OCI-M1 (cell line): ENCODE data around the gene PRB2.
"Not testable (repeated sequence)": the region's sequence is repeated elsewhere in the genome, so short reads cannot be mapped to it uniquely, and the experiment has no call there.

Experiments
- DNase-seq: peaks from one replicate; lab custom pipeline; 2025; lab: John Stamatoyannopoulos, UW

Gene PRB2

DNA sequence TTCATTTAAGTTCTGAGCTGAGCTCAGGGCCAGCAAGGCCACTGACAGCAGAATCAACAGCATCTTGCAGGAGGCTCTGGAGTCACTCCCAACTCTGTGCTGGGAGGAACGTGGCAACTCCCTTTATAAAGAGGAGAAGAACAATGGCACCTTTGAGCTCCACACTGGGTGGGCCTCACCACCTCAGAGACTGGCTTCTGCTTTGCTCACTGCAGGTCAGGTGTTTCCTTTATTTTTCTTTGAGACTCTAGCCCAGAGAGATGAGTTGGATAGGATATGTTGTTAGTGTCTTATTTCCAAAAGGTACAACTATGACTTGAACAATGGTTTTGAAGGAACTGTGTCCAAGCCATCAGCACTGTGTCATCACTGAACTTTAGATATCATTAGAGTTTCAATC lies at the start of gene PRB2:
Gene PRB2 (minus strand): TSS at position 101 of the 400 bp plus-strand sequence. CDS start 38 bp downstream, at position 63.
- DNase-seq, result not testable (repeated sequence)

DNA sequence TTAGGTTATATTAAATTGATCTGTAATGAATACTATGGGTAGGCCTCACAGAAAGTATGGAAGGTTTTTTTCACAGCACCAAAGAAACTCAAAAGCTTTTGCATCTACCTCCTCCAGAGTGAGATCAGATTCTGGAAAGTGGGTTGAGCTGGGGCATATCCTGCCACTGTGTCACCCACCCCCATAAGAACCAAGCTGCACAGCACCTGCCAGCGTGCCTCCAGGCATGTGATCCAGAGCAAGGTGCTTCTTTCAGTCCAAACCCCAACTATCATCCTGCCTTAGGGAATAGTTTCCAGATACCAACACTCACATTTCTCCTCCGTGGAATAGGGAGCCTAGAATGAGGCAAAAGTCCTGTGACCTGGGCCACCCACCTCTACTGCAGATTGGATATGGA lies 42.6 kb upstream of the PRB2 start:
- no peak for DNase-seq

DNA sequence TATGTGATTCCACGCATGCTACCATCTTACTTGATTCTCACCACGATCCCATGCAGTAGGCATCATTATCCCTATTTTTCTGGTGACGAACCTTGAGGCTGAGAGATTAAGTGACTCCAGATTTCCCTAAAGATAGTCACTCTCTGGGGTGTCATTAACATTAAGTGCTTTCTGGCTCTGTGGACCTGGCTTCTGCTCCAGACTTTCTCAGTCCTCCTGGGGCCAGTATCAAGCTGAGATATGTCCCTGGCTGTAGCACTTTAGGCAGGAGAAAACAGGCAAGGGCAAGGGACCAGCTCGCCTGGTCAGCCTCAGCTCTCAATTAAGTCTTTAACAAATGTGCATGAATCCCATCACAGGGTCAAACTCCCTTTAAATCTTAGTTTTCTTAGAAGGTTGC lies 38.3 kb upstream of the PRB2 start:
- DNase-seq, result no peak

DNA sequence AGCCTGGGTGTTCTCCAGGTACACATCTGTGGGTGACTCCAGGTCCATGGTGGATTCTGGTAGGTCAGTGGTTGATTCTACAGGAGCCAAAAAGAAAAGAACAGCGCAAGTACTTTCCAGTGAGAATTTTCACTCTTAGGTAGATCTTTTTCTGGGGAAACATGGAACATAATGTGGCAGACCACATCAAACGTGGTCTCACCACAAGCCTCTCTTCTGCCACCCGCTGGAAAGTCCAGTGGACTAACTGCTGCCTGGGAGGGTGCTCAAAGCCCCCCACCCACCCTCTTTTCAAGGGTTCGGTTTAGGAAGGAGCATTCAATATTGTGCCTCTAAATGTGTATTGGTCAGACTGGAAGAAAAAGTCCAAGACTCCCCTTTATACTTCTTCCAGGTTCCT lies 36.1 kb upstream of the PRB2 start:
- no peak for DNase-seq

DNA sequence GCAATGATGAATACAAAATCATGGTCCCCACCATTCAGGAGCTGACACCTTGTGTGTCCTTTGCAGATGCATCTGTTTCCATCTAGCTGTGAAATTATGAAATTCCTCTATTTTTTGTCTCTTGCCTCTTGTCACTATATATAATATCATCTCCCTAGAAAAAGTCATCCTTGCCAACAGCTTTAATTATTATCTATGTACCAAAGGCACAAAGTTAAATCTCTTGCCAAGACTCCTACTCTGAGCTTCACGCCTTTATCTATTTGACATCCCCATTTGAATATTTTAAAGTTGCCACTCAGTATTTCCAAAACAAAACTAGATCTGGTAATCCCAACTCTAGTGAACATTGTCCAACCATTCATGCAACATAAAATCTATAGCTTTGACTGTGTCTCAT lies 32.0 kb upstream of the PRB2 start:
- DNase-seq, result no peak

DNA sequence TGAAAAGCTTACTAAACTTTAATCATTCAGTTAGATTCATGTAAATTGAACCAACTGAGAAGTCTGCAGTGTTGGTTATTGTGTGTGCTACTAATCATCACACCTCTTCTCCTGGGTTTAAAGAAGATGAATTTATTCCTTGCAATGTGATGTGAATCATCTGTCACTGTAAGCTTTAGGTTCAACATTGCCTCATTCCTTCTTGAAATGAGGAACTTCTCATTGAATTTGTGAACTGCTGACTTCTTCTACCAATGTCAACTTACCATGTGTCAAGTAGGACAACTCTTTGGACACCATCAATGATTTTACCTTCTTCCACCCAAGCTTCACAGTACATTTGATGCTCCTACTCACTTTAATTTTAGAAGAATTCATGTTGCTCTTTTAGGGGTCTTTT lies 17.4 kb upstream of the PRB2 start:
- no peak for DNase-seq

DNA sequence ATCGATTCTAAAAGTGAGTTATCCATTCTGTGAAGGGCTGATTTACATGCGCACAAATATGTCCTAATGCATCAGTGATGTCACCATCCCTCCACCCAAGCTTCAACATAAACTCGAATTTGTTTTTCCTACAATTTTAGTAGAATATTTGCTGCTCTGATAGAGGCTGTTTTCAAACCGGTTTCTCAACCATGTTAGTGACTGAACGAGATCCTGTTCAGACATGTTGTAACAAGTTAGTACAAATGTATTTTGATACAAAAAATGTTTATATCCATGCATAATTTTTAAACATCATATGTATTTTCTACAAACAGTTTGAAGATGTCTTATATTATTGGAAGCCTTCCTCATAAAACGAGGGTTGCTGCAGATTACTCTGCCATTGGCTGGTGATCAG lies 12.7 kb upstream of the PRB2 start:
- no peak for DNase-seq

DNA sequence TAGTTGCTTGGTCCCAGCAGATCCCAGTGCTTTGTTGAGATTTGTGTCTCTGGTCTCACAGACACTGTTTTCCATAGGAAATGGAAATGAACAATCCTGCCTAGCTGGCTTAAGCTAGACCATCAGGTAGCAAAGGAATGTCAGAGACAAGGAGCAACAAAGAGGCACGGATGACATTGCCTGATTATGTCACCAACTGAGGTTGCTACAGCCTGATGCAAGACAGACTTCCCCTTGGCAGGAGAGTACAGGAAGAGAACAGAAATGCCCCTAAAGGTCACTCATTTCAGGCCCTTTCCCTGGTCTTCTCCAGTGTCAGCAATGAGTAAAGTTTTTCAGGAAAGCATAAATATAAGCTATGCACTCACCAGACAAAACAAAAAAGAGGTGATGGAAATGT lies 2.0 kb upstream of the PRB2 start:
- DNase-seq, result no peak

DNA sequence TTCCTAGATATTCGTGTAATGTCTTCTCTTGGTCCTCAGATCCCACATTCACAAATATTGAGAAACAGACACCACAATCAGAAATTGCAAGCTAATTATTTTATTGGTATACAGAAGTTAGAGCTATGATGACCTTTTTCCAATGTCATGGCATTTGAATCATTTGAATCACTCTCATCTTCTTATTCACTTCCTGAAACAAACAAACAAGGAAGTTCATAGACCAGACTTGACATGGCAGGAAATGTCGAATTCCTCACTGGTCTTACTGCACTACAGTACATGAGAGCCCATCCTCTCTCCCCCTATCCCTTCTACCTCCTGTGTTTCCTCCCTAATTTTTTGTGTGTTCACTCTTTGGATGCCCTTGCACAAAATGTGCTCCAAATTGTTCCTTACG lies 3.9 kb downstream of the PRB2 start:
- not testable (repeated sequence) for DNase-seq

DNA sequence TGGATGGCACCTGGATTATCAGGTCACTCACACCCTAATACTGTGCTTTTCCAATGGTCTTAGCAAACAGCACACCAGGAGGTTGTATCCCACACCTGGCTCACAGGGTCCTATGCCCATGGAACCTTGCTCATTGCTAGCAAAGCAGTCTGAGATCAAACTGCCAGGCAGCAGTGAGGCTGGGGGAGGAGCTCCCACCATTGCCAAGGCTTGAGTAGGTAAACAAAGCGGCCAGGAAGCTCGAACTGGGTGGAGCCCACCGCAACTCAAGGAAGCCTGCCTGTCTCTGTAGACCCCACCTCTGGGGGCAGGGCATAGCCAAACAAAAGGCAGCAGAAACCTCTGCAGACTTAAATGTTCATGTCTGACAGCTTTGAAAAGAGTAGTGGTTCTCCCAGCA lies 17.9 kb downstream of the PRB2 start:
- not testable (repeated sequence) for DNase-seq

DNA sequence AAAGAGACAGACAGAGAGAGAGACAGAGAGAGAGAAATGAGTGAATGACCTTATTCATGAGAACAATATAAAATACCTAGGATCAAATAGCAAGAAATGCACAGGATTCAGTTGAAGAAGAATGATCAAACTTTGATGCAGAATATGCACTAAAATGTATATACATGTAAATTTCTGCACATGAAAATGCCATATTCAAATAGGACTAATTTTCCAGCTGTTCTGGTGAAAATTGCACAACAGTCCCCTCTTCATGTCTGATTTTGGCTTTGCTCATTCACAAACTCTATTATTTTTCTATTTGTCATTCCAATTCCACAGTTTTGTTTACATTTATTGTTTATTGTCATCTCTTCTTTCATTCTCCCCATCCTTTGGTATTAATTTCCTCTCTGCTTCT lies 34.2 kb downstream of the PRB2 start:
- no peak for DNase-seq

DNA sequence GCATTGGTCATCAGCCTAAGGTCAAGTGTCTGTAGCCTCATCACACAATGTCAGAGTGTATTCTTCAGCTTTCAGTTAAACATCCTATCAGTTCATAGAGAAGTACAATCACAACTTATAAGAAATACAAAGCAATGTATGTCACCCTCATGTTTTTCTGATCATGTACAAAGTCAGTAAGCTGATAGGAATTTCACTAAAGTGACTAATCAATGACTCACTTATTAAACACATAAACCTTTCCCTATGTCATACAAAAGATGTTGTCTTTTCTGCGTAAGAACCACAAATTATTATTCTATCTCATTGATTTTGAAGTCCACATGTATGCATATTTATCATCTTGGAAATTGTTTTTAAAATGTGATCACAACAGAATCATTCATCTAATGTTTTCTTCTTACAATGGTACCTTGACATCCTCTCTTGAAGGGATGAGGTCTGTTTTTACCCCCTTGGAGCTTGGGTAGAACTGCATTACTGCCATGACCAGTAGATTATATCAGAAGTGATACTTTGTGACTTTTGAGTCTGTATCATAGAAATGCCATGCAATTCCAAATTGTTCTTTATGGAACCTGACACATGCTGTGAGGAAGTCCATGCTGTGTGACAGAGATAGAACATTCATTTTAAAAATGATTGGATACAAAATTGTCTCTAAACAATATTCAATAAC lies 35.0 kb downstream of the PRB2 start:
- DNase-seq, result not testable (repeated sequence)

DNA sequence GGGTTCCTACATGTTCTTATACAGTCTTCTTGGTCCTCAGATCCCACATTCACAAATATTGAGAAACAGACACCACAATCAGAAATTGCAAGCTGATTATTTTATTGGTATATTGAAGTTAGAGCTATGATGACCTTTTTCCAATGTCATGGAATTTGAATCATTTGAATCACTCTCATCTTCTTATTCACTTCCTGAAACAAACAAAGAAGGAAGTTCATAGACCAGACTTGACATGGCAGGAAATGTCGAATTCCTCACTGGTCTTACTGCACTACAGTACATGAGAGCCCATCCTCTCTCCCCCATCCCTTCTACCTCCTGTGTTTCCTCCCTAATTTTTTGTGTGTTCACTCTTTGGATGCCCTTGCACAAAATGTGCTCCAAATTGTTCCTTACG lies 43.6 kb downstream of the PRB2 start:
- DNase-seq, result not testable (repeated sequence)

DNA sequence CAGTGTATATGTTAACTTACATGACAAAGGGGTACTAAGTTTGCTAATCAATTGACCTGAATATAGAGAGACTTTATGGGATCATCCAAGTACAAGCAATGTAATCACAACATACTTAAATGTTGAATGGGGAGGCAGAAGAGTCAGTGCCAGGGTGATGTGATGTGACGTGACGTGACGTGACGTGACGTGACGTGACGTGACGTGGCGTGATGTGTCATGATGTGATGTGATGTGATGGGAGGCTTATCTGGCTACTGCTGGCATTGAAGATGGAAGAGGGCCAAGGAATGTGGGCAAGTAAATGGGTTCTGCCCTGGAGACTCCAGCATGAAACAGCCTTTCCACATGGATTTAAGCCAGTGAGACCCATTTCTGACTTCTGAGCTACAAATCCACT lies 46.9 kb downstream of the PRB2 start:
- DNase-seq, result no peak

DNA sequence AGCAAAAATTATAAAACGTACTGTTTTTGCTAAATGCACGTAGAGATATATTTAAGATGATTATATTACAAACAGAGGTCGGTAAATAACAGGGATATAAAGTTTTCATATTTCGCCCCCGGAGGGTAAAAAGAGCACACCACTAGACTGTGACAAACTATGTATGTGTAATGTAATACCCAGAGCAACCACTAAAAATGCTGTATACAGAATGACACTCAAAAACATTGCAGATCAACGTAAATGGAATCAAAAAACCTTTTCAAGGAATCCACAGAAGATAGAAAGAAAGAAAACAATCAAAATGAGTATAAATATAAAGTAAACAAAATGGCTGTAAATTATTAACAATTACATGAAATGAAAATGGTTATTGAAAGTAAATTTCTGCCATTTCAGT lies 47.6 kb downstream of the PRB2 start:
- DNase-seq, result no peak

DNA sequence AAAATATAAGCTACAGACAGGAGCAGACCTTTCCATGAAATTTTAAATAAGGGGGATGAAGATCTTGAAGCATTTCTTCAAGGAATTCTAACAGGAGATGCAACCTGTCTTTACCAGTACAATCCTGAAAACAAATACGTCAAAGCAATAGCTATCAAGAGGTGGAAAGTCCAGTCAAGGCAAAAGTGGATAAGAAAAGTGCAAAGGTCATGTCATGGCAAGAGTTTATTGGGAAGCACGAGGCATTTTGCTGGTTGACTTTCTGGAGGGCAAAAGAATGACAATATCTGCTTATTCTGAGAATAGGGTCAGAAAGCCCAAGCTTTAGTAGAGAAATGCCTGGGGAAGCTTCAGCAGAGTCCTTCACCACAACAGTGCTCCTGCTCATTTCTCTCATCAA lies 50.9 kb downstream of the PRB2 start:
- DNase-seq, result no peak
